HCT116 (cell line): ENCODE measurements around the gene BICRAL.

Experiments
- EGR1 ChIP-seq: IDR thresholded peaks from 2 replicates; pipeline ENCODE4 v1.6.1; 2012; ENCODE audit warnings: low read depth
- ELF1 ChIP-seq: IDR thresholded peaks from 2 replicates; pipeline ENCODE4 v1.6.1; 2012; ENCODE audit warnings: low read depth, borderline replicate concordance
- EZH2phosphoT487 ChIP-seq: fragments of 200-600 bp; IDR thresholded peaks from 2 replicates; pipeline ENCODE4 v1.6.1; 2018; ENCODE audit warnings: antibody characterized with exemption, borderline replicate concordance
- JUND ChIP-seq: IDR thresholded peaks from 2 replicates; pipeline ENCODE4 v1.6.1; 2012
- POLR2A ChIP-seq: IDR thresholded peaks from 2 replicates; pipeline ENCODE4 v1.7.0; 2011; ENCODE audit warnings: borderline replicate concordance; ENCODE audit not compliant: insufficient read depth, insufficient read length; ENCODE audit errors: extremely low read depth
- RAD21 ChIP-seq: IDR thresholded peaks from 2 replicates; pipeline ENCODE4 v1.6.1; 2012; ENCODE audit warnings: low read depth, mild to moderate bottlenecking
- SP1 ChIP-seq: IDR thresholded peaks from 2 replicates; pipeline ENCODE4 v1.6.1; 2012; ENCODE audit warnings: low read depth
- TCF7L2 ChIP-seq: IDR thresholded peaks from 2 replicates; pipeline ENCODE4 v1.7.0; 2011; ENCODE audit warnings: borderline replicate concordance, inconsistent platforms; ENCODE audit not compliant: insufficient read depth, insufficient read length; ENCODE audit errors: extremely low read depth
- TF ChIP-seq, protein P1 (sequence below), 3 experiments: fragments of 200-600 bp in 1 of 3; sonication (generic) in 1 of 3; IDR thresholded peaks in 2 of 3; conservative IDR thresholded peaks in 1 of 3; 2 replicates each; pipeline ENCODE4 v1.5.1; 2012 to 2017; ENCODE audit warnings: low read depth in 2 of 3, low read length in 2 of 3, antibody characterized with exemption in 1 of 3, borderline replicate concordance in 1 of 3, control low read depth in 1 of 3, mild to moderate bottlenecking in 1 of 3, mixed read lengths in 1 of 3, mixed run types in 1 of 3, moderate library complexity in 1 of 3; ENCODE audit not compliant: insufficient read depth in 1 of 3

DNA sequence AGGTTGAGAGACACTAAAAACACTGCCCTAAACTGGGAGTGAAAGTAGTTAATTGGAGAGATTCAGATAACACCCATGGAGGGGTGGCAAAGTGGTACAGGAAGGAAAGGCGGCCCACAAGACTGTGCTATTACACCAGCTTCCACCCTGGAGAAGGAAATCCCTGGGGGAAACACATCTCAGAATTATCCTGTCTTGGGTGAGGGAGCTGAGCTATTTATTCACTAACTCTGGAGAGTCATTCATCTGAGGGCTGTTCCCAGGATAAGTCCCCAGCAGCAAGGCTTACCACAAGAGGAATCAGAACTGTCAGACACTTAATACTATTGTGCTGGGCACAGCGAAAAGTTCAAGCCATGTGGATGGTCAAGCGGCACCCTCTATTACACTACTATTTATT is 45.9 kb upstream of the BICRAL start:
- TF ChIP-seq POLR2A, result no peak
- TF ChIP-seq TCF7L2, result no peak
- TF ChIP-seq, protein P1, sequence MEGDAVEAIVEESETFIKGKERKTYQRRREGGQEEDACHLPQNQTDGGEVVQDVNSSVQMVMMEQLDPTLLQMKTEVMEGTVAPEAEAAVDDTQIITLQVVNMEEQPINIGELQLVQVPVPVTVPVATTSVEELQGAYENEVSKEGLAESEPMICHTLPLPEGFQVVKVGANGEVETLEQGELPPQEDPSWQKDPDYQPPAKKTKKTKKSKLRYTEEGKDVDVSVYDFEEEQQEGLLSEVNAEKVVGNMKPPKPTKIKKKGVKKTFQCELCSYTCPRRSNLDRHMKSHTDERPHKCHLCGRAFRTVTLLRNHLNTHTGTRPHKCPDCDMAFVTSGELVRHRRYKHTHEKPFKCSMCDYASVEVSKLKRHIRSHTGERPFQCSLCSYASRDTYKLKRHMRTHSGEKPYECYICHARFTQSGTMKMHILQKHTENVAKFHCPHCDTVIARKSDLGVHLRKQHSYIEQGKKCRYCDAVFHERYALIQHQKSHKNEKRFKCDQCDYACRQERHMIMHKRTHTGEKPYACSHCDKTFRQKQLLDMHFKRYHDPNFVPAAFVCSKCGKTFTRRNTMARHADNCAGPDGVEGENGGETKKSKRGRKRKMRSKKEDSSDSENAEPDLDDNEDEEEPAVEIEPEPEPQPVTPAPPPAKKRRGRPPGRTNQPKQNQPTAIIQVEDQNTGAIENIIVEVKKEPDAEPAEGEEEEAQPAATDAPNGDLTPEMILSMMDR (IDR thresholded peaks at IDR 0.05 in 2 of 3, conservative IDR thresholded peaks at IDR 0.05 in 1 of 3; ENCODE audit: borderline replicate concordance in 1 of 3, insufficient read depth in 1 of 3, low read depth in 2 of 3, low read length in 2 of 3), result no peak
- no peak for TF ChIP-seq RAD21
- TF ChIP-seq ELF1, result no peak
- TF ChIP-seq SP1, result no peak
- no peak for TF ChIP-seq EZH2phosphoT487
- TF ChIP-seq EGR1, result no peak
- no peak for TF ChIP-seq JUND
